Measurements from ENCODE around the gene NUF2. TPM values are rescaled to one million over a fixed set of nuclear protein-coding genes. Genes with fewer than 3 reads are reported as not detected.

NUF2 gene
- total and polyA plus RNA-seq, 2 of the 8 experiments (the other 6 are each of a cell fraction or from before 2014, with no cell fraction given) = 12.1 to 28.3 TPM

GRCh38 chr1:163308811-163309210 lies 12.9 kb upstream of the NUF2 start:
- Histone ChIP-seq H2BK20ac (ENCODE audit: low read length) (no peak overlapping the region), H2BK5ac (ENCODE audit: low read depth, low read length) (no peak overlapping the region), H3K27me3 (replicated peaks in 1 of 4; ENCODE audit: control insufficient read depth in 3 of 4, extremely low read depth in 1 of 4, insufficient read depth in 3 of 4, low read length in 3 of 4) (no peaks in the 10 kb centered on the region), H3K18ac (ENCODE audit: extremely low read depth, low read length) (no peak overlapping the region), H3K56ac (replicated peaks; ENCODE audit: insufficient read length, low read depth, low read length) (no peak overlapping the region), H3K14ac (ENCODE audit: insufficient read length) (no peak overlapping the region), H3K27ac (ENCODE audit: low read depth, low read length) (no peak overlapping the region), H4K91ac (replicated peaks; ENCODE audit: insufficient read length, low read length) (no peak overlapping the region), H3K4me2 (ENCODE audit: insufficient read depth in 1 of 2, low read depth in 2 of 2, low read length in 2 of 2) (no peak overlapping the region), H3K23ac (ENCODE audit: insufficient read length) (no peak overlapping the region), H4K20me1 (replicated peaks in 1 of 2; ENCODE audit: control insufficient read depth in 1 of 2, insufficient read depth in 2 of 2, low read length in 2 of 2) (no peaks in the 10 kb centered on the region), H4K8ac (ENCODE audit: extremely low read depth, insufficient read depth, low read length) (no peak overlapping the region), H3K4ac (replicated peaks; ENCODE audit: insufficient read length, low read depth, low read length) (no peak overlapping the region), H2AK5ac (ENCODE audit: low read depth, low read length) (no peak overlapping the region), H3K4me3 (ENCODE audit: extremely low read depth in 1 of 4, insufficient read depth in 2 of 4, low read depth in 3 of 4, low read length in 4 of 4) (no peak overlapping the region), H3K36me3 (ENCODE audit: control insufficient read depth in 2 of 4, insufficient read depth in 4 of 4, low read length in 3 of 4) (no peaks in the 10 kb centered on the region), H3K9ac (replicated peaks in 1 of 4; ENCODE audit: extremely low read depth in 1 of 4, low read depth in 3 of 4, low read length in 3 of 4) (no peak overlapping the region), H3K79me1 (ENCODE audit: low read depth, low read length) (no peaks in the 10 kb centered on the region), H3K9me3 (ENCODE audit: insufficient read depth in 2 of 2, low read depth in 1 of 2, low read length in 1 of 2) (no peaks in the 10 kb centered on the region), H3K4me1 (replicated peaks in 1 of 4; ENCODE audit: control insufficient read depth in 3 of 4, insufficient read depth in 4 of 4, low read length in 3 of 4) (no peaks in the 10 kb centered on the region), H3K23me2 (ENCODE audit: low read depth, low read length) (no peaks in the 10 kb centered on the region; the same call in 1 of the 2 replicates), H2BK15ac (ENCODE audit: low read length) (no peak overlapping the region), H3K79me2 (ENCODE audit: control insufficient read depth in 1 of 2, insufficient read depth in 2 of 2, low read length in 2 of 2) (no peaks in the 10 kb centered on the region), H2BK12ac (ENCODE audit: low read depth, low read length) (no peak overlapping the region), H4K5ac (ENCODE audit: insufficient read length, low read depth, low read length) (no peak overlapping the region), H2AFZ (ENCODE audit: low read length) (no peak overlapping the region), H2BK120ac (replicated peaks; ENCODE audit: low read depth, low read length) (no peak overlapping the region)
- 100% methylated on average over 1 of the region's 1 CpG; no CpG with 5 or more reads in 1 of the 2 experiments for WGBS, 2 experiments (ENCODE audit: extremely low coverage in 1 of 2, insufficient coverage in 1 of 2, insufficient read length in 1 of 2, insufficient replicate concordance in 2 of 2, low coverage in 1 of 2, low lambda C conversion rate in 2 of 2, missing lambda C conversion rate in 1 of 2)
- FAIRE-seq (no peak), DNase-seq (ENCODE audit: low read depth in 1 of 2, low spot score in 2 of 2) (no peak)
- POLR2A ChIA-PET (ENCODE audit: partially characterized antibody) = no interaction called here
- TF ChIP-seq EZH2 (IDR thresholded peaks at IDR 0.05; ENCODE audit: low read depth, low read length, severe bottlenecking) = no peak
- no peak for TF ChIP-seq MAFK (IDR thresholded peaks at IDR 0.05; ENCODE audit: low read depth, low read length)
- TF ChIP-seq TCF12 (IDR thresholded peaks at IDR 0.05; ENCODE audit: low read depth, low read length) = no peak
- CTCF ChIA-PET (ENCODE audit: partially characterized antibody) = no interaction called here

Measured in H1 (cell line).